Neural cell (in vitro differentiated cells): Measurements from ENCODE around the gene BDKRB1. TPM values are rescaled to one million over a fixed set of nuclear protein-coding genes. Genes with fewer than 3 reads are reported as not detected.

ENCODE experiments used
- H2AFZ ChIP-seq: fragments of 200-600, 300-800 bp; sonication (generic), shearing (Covaris generic); 2 replicates; pipeline ENCODE4 v1.6.0; 2014; ENCODE audit warnings: low read depth, mild to moderate bottlenecking, antibody characterized with exemption, low read length, moderate library complexity
- H3F3A ChIP-seq: fragments of 200-600 bp; shearing (Covaris generic); 2 replicates; pipeline ENCODE4 v1.6.1; 2016; ENCODE audit warnings: mild to moderate bottlenecking, moderate library complexity, mixed read lengths, antibody characterized with exemption, low read length; ENCODE audit not compliant: insufficient read depth, poor library complexity, severe bottlenecking
- H3K27ac ChIP-seq: fragments of 200-600, 300-800 bp; sonication (generic), shearing (Covaris generic); 2 replicates; pipeline ENCODE4 v1.5.1; 2014; ENCODE audit warnings: mild to moderate bottlenecking, low read length, moderate library complexity
- H3K27me3 ChIP-seq: fragments of 300-800, 200-600 bp; sonication (generic), shearing (Covaris generic); 2 replicates; pipeline ENCODE4 v1.6.0; 2014; ENCODE audit warnings: mild to moderate bottlenecking, low read depth, low read length, moderate library complexity; ENCODE audit not compliant: insufficient read depth
- H3K36me3 ChIP-seq: fragments of 300-800, 200-600 bp; sonication (generic), shearing (Covaris generic); 2 replicates; pipeline ENCODE4 v1.5.1; 2014; ENCODE audit warnings: mild to moderate bottlenecking, antibody characterized with exemption, low read length, moderate library complexity; ENCODE audit not compliant: insufficient read depth
- H3K4me2 ChIP-seq: fragments of 300-800, 200-600 bp; sonication (generic), shearing (Covaris generic); 2 replicates; pipeline ENCODE4 v1.6.0; 2014; ENCODE audit warnings: mild to moderate bottlenecking, low read length
- H3K4me3 ChIP-seq: fragments of 300-800, 200-600 bp; sonication (generic), shearing (Covaris generic); 2 replicates; pipeline ENCODE4 v1.5.1; 2014; ENCODE audit warnings: mild to moderate bottlenecking, low read length, moderate library complexity
- H3K79me2 ChIP-seq: fragments of 200-600 bp; shearing (Covaris generic); replicated peaks from 2 replicates; pipeline ENCODE4 v1.6.0; 2014; ENCODE audit warnings: mild to moderate bottlenecking, low read length, moderate library complexity; ENCODE audit not compliant: insufficient read depth
- H3K9ac ChIP-seq: fragments of 300-800, 200-600 bp; sonication (generic), shearing (Covaris generic); 2 replicates; pipeline ENCODE4 v1.6.1; 2016; ENCODE audit warnings: mild to moderate bottlenecking, low read length, mixed read lengths
- H3K9me2 ChIP-seq: fragments of 200-600 bp; shearing (Covaris generic); 2 replicates; pipeline ENCODE4 v1.6.1; 2016; ENCODE audit warnings: mild to moderate bottlenecking, low read length, mixed read lengths; ENCODE audit not compliant: insufficient read depth
- H3K9me3 ChIP-seq: fragments of 200-600, 300-800 bp; sonication (generic), shearing (Covaris generic); 2 replicates; pipeline ENCODE4 v1.6.1; 2016; ENCODE audit warnings: mild to moderate bottlenecking, mixed run types, low read length, moderate library complexity, mixed read lengths
- H4K20me1 ChIP-seq: fragments of 200-600 bp; shearing (Covaris generic); 2 replicates; pipeline ENCODE4 v1.6.1; 2016; ENCODE audit warnings: mild to moderate bottlenecking, mixed run types; ENCODE audit not compliant: insufficient read depth
- EP300 ChIP-seq: fragments of 450-650 bp; conservative IDR thresholded peaks from 2 replicates; pipeline ENCODE4 v1.6.1; 2014; ENCODE audit warnings: antibody characterized with exemption, mild to moderate bottlenecking, moderate library complexity; ENCODE audit not compliant: poor library complexity, severe bottlenecking
- EZH2 ChIP-seq: fragments of 200-600, 300-800 bp; shearing (Covaris generic), sonication (generic); IDR thresholded peaks from 2 replicates; pipeline ENCODE4 v1.6.1; 2014; ENCODE audit warnings: antibody characterized with exemption, low read length, borderline replicate concordance, mild to moderate bottlenecking; ENCODE audit not compliant: insufficient read depth, poor library complexity, severe bottlenecking
- MXI1 ChIP-seq: fragments of 450-650 bp; conservative IDR thresholded peaks from 2 replicates; pipeline ENCODE4 v1.6.1; 2014; ENCODE audit warnings: antibody characterized with exemption, mild to moderate bottlenecking; ENCODE audit not compliant: poor library complexity, severe bottlenecking
- POLR2AphosphoS5 ChIP-seq: IDR thresholded peaks from 2 replicates; pipeline ENCODE4 v1.6.1; 2012
- RAD21 ChIP-seq: fragments of 450-650 bp; conservative IDR thresholded peaks from 2 replicates; pipeline ENCODE4 v1.6.1; 2014; ENCODE audit warnings: antibody characterized with exemption, mild to moderate bottlenecking, moderate library complexity
- SMC3 ChIP-seq: fragments of 450-650 bp; conservative IDR thresholded peaks from 2 replicates; pipeline ENCODE4 v1.6.1; 2014; ENCODE audit warnings: antibody characterized with exemption, mild to moderate bottlenecking, moderate library complexity; ENCODE audit not compliant: poor library complexity
- TAF1 ChIP-seq: IDR thresholded peaks from 2 replicates; pipeline ENCODE4 v1.6.1; 2012; ENCODE audit warnings: low read depth
- polyA plus RNA-seq: library from polyadenylated mRNA; depleted of rRNA; stranded (reverse); fragments of >200 nt; gene quantifications from 2 replicates; pipeline ENCODE4 v1.2.3, GENCODE V29; 2014
- TF ChIP-seq, protein P1 (sequence below): fragments of 450-650 bp; IDR thresholded peaks from 2 replicates; pipeline ENCODE4 v1.5.1; 2014; ENCODE audit warnings: antibody characterized with exemption, mild to moderate bottlenecking, moderate library complexity; ENCODE audit not compliant: poor library complexity, severe bottlenecking
- TF ChIP-seq, protein P2 (sequence below): IDR thresholded peaks from 2 replicates; pipeline ENCODE4 v1.6.1; 2012; ENCODE audit warnings: borderline replicate concordance

Gene BDKRB1
- polyA plus RNA-seq, 1 donor from 2014 or later = not detected

DNA sequence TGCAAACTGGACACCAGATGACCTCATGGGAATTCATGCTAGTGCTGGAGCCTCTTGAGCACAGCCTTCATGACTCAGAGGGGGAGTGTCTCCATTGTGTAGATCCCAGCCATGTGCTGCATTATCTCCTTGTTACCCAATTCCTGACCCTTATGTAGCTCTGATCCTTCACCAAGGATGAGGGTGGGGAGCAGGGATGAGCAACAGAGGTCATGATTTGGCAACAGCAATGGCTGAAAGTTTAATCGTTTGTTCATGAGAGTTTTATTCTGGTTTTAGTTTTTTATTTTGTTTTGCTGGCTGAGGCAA is 9.5 kb upstream of the BDKRB1 start:
- H3K9ac ChIP-seq = no peak overlapping the region
- H3K4me2 ChIP-seq = no peak overlapping the region
- no peaks in the 10 kb centered on the region for H3K9me3 ChIP-seq

DNA sequence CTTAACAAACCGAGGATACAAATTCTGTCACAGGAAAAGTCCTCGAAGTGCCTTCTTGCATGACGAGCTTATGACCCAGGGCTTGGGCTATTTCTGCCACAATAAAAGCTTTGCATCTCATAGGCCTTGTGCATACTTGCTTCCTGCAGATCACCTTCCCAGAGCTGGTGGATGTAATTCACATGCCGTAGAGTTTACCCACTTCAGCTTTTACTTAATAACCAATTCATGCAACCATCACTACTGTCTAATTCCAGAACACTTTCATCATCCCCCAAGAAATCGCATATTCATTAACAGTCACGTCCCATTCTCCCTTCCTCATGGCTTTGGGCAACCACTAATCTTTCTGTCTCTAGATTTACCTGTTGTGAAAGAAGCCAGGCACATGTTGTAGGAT is 9.0 kb upstream of the BDKRB1 start:
- no peak overlapping the region for H2AFZ ChIP-seq
- no peak overlapping the region for H3K27ac ChIP-seq
- no peaks in the 10 kb centered on the region for H3K9me3 ChIP-seq
- H3K79me2 ChIP-seq = no peaks in the 10 kb centered on the region
- TF ChIP-seq POLR2AphosphoS5 (no peak), RAD21 (no peak), SMC3 (no peak), TAF1 (no peak), MXI1 (no peak), EZH2 (no peak), EP300 (no peak)
- TF ChIP-seq, protein P1, sequence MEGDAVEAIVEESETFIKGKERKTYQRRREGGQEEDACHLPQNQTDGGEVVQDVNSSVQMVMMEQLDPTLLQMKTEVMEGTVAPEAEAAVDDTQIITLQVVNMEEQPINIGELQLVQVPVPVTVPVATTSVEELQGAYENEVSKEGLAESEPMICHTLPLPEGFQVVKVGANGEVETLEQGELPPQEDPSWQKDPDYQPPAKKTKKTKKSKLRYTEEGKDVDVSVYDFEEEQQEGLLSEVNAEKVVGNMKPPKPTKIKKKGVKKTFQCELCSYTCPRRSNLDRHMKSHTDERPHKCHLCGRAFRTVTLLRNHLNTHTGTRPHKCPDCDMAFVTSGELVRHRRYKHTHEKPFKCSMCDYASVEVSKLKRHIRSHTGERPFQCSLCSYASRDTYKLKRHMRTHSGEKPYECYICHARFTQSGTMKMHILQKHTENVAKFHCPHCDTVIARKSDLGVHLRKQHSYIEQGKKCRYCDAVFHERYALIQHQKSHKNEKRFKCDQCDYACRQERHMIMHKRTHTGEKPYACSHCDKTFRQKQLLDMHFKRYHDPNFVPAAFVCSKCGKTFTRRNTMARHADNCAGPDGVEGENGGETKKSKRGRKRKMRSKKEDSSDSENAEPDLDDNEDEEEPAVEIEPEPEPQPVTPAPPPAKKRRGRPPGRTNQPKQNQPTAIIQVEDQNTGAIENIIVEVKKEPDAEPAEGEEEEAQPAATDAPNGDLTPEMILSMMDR = no peak
- no peak overlapping the region for H3K9ac ChIP-seq
- no peaks in the 10 kb centered on the region for H3K9me2 ChIP-seq
- no peaks in the 10 kb centered on the region for H4K20me1 ChIP-seq
- no peaks in the 10 kb centered on the region for H3K36me3 ChIP-seq
- no peak overlapping the region for H3K4me3 ChIP-seq
- no peaks in the 10 kb centered on the region for H3F3A ChIP-seq
- no peak overlapping the region for H3K4me2 ChIP-seq
- no peaks in the 10 kb centered on the region for H3K27me3 ChIP-seq

More for the DNA sequence above, 9.5 kb upstream of the BDKRB1 start:
- Histone ChIP-seq H3K27me3 (no peaks in the 10 kb centered on the region), H2AFZ (no peak overlapping the region), H3K36me3 (no peaks in the 10 kb centered on the region), H3F3A (no peaks in the 10 kb centered on the region), H3K79me2 (no peaks in the 10 kb centered on the region), H3K4me3 (no peak overlapping the region), H4K20me1 (no peaks in the 10 kb centered on the region), H3K9me2 (no peaks in the 10 kb centered on the region), H3K27ac (no peak overlapping the region)
- TF ChIP-seq, protein P1 = no peak
- TF ChIP-seq EZH2 (no peak), RAD21 (no peak), EP300 (no peak), MXI1 (no peak), TAF1 (no peak), POLR2AphosphoS5 (no peak), SMC3 (no peak)
- TF ChIP-seq, protein P2, sequence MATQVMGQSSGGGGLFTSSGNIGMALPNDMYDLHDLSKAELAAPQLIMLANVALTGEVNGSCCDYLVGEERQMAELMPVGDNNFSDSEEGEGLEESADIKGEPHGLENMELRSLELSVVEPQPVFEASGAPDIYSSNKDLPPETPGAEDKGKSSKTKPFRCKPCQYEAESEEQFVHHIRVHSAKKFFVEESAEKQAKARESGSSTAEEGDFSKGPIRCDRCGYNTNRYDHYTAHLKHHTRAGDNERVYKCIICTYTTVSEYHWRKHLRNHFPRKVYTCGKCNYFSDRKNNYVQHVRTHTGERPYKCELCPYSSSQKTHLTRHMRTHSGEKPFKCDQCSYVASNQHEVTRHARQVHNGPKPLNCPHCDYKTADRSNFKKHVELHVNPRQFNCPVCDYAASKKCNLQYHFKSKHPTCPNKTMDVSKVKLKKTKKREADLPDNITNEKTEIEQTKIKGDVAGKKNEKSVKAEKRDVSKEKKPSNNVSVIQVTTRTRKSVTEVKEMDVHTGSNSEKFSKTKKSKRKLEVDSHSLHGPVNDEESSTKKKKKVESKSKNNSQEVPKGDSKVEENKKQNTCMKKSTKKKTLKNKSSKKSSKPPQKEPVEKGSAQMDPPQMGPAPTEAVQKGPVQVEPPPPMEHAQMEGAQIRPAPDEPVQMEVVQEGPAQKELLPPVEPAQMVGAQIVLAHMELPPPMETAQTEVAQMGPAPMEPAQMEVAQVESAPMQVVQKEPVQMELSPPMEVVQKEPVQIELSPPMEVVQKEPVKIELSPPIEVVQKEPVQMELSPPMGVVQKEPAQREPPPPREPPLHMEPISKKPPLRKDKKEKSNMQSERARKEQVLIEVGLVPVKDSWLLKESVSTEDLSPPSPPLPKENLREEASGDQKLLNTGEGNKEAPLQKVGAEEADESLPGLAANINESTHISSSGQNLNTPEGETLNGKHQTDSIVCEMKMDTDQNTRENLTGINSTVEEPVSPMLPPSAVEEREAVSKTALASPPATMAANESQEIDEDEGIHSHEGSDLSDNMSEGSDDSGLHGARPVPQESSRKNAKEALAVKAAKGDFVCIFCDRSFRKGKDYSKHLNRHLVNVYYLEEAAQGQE = no peak
